ENCODE data around the gene CASP5. TPM values are rescaled to one million over a fixed set of nuclear protein-coding genes. Genes with fewer than 3 reads are reported as not detected.

The CASP5 gene
- polyA plus RNA-seq, 2 donors: 0.11 TPM; not detected in 1

GRCh38 chr11:104957280-104957679 is 65.7 kb downstream of the CASP5 start:
- H3K9me3 ChIP-seq (ENCODE audit: control insufficient read depth in 2 of 2, insufficient read depth in 1 of 2, low read depth in 1 of 2, low read length in 1 of 2): no peaks in the 10 kb centered on the region
- 96 to 98% methylated on average over 3 of the region's 3 CpGs for WGBS, 2 donors

GRCh38 chr11:104956528-104956927 is 66.4 kb downstream of the CASP5 start:
- Histone ChIP-seq H3K4me1 (ENCODE audit: control insufficient read depth in 2 of 2, insufficient read depth in 2 of 2, low read length in 1 of 2) (no peaks in the 10 kb centered on the region), H3K36me3 (ENCODE audit: control insufficient read depth in 2 of 2, insufficient read depth in 2 of 2, low read length in 1 of 2) (peaks cover 2 to 4% of the 10 kb centered on the region in 2 donors), H3K4me3 (ENCODE audit: low read depth in 1 of 2, low read length in 2 of 2) (no peak overlapping the region)

More at GRCh38 chr11:104957280-104957679, 65.7 kb downstream of the CASP5 start:
- H3K36me3 ChIP-seq (ENCODE audit: control insufficient read depth in 2 of 2, insufficient read depth in 2 of 2, low read length in 1 of 2): peaks cover 2 to 4% of the 10 kb centered on the region in 2 donors
- no peak overlapping the region for H3K27ac ChIP-seq (ENCODE audit: low read depth in 2 of 2, low read length in 1 of 2)
- no peak overlapping the region for H3K4me3 ChIP-seq (ENCODE audit: low read depth in 1 of 2, low read length in 2 of 2)
- H3K27me3 ChIP-seq (ENCODE audit: control insufficient read depth in 1 of 2, insufficient read depth in 2 of 2, low read length in 2 of 2): no peaks in the 10 kb centered on the region
- no peaks in the 10 kb centered on the region for H3K4me1 ChIP-seq (ENCODE audit: control insufficient read depth in 2 of 2, insufficient read depth in 2 of 2, low read length in 1 of 2)

GRCh38 chr11:104946907-104947306 is 76.1 kb downstream of the CASP5 start:
- Histone ChIP-seq H3K9me3 (ENCODE audit: control insufficient read depth in 2 of 2, insufficient read depth in 1 of 2, low read depth in 1 of 2, low read length in 1 of 2) (no peaks in the 10 kb centered on the region), H3K4me3 (ENCODE audit: low read depth in 1 of 2, low read length in 2 of 2) (no peak overlapping the region), H3K27me3 (ENCODE audit: control insufficient read depth in 1 of 2, insufficient read depth in 2 of 2, low read length in 2 of 2) (no peaks in the 10 kb centered on the region), H3K27ac (ENCODE audit: low read depth in 2 of 2, low read length in 1 of 2) (no peak overlapping the region), H3K4me1 (ENCODE audit: control insufficient read depth in 2 of 2, insufficient read depth in 2 of 2, low read length in 1 of 2) (no peaks in the 10 kb centered on the region), H3K36me3 (ENCODE audit: control insufficient read depth in 2 of 2, insufficient read depth in 2 of 2, low read length in 1 of 2) (peaks cover 17 to 20% of the 10 kb centered on the region in 2 donors)
- 8 to 15% methylated on average over 2 of the region's 2 CpGs for WGBS, 2 donors

More at GRCh38 chr11:104956528-104956927, 66.4 kb downstream of the CASP5 start:
- H3K27ac ChIP-seq (ENCODE audit: low read depth in 2 of 2, low read length in 1 of 2): no peak overlapping the region
- H3K9me3 ChIP-seq (ENCODE audit: control insufficient read depth in 2 of 2, insufficient read depth in 1 of 2, low read depth in 1 of 2, low read length in 1 of 2): no peaks in the 10 kb centered on the region
- H3K27me3 ChIP-seq (ENCODE audit: control insufficient read depth in 1 of 2, insufficient read depth in 2 of 2, low read length in 2 of 2): no peaks in the 10 kb centered on the region

Other genes starting within 250 kb of the CASP5 start
- under 1 TPM; 0.22 to 0.27 TPM for gene CASP12, start 124.7 kb downstream of the CASP5 start, polyA plus RNA-seq
- 10 to 100 TPM; 54.0 to 71.6 TPM for gene CASP4, start 54.6 kb downstream of the CASP5 start, polyA plus RNA-seq
- 10 to 100 TPM; 16.7 to 39.4 TPM for gene CASP1, start 12.0 kb upstream of the CASP5 start, polyA plus RNA-seq
- 10 to 100 TPM; 21.9 to 32.7 TPM for gene CARD16, start 22.2 kb upstream of the CASP5 start, polyA plus RNA-seq
- 1 to 10 TPM; 3.0 to 3.3 TPM for gene CARD18, start 116.6 kb upstream of the CASP5 start, polyA plus RNA-seq

Data from esophagus (tissue), 2 donors.